GM19023 (cell line): ENCODE measurements around the gene ANKS1B.

Experiments used
- ATAC-seq: cut with Tn5 transposase; IDR thresholded peaks from one replicate; pipeline ENCODE4 v1.9.1; 2021; ENCODE audit warnings: mild to moderate bottlenecking, moderate library complexity; ENCODE audit not compliant: unreplicated experiment

The ANKS1B gene

GRCh38 chr12:98911396-98911795 lies 1073.3 kb downstream of the ANKS1B start:
- no peak for ATAC-seq

DNA sequence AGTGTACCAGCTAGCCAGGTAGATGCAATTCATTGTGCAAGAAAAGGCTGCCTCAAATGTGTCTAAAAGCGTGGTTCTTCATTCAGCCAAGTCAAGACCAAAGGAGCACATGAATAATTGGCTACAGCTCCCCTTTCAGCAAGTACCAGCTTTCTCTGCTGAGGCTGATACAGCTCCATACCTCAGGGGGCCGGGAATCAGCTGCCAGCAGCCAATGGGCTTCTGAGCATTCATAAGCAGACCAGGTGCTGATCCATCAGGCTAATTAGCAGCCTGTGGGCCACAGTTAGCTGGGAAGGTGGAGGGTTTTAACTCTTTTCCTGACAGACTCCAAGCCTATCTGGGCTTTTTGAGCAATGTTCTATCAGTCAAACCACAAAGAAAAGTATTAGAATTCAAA lies 1075.0 kb downstream of the ANKS1B start:
- ATAC-seq, result no peak

GRCh38 chr12:98908866-98909265 lies 1075.9 kb downstream of the ANKS1B start:
- ATAC-seq, result no peak

DNA sequence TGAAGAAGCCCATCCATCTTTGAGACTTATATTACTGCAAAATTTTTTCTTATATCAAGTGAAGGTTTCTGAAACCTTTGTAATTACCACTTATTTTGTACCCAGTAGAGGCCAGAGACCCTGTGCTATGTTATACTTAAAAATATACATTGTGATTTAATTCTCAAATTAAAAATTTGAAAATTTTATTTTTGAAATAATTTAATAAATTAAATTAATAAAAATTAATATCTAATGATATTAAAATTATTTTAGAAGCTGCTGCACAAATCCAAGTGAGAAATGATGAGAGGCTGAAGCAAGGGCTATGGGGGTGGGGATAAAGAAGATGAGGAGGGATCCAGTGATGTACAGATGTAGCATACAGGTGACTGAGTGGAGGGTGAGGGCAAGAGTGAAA lies 1080.9 kb downstream of the ANKS1B start:
- ATAC-seq, result no peak

GRCh38 chr12:98901189-98901588 lies 1083.5 kb downstream of the ANKS1B start:
- ATAC-seq, result no peak

GRCh38 chr12:98896938-98897337 lies 1087.8 kb downstream of the ANKS1B start:
- no peak for ATAC-seq

- no peak for ATAC-seq
Measured at GRCh38 chr12:98895086-98895651, 1089.6 kb downstream of the ANKS1B start.

DNA sequence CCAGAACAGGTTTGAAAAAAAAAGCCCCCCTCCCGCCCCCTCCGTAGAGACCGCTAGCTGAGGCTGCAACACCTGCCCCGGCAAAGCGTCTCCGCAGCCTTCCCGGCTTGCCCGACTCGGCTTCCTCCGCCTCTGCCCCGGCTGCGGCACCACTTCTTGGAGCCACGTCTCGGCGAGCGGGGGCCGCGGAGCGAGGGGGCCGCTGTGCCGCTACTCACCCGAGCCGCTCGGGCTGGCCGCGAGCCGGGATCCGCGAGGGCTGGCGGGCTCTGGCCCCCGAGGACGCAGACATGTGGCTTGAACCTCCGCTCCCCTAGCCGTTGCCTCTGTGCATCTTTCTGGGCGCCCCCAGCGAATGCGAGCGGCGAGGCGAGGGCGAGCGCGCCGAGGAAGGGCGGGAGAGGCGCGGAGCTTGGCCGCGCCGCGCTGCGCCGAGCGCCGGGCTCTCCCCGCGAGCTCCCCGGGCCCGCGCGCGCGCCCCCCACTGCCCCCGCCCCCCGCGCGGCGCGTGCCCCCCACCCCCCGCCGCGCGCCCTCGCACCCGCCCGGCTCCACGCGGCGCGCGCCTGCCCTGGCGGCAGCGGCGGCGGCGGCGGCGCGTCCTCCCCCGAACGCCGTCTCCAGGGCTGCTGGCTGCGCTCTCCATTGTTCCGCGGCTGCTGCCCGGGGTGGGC lies 1090.2 kb downstream of the ANKS1B start:
- no peak for ATAC-seq

DNA sequence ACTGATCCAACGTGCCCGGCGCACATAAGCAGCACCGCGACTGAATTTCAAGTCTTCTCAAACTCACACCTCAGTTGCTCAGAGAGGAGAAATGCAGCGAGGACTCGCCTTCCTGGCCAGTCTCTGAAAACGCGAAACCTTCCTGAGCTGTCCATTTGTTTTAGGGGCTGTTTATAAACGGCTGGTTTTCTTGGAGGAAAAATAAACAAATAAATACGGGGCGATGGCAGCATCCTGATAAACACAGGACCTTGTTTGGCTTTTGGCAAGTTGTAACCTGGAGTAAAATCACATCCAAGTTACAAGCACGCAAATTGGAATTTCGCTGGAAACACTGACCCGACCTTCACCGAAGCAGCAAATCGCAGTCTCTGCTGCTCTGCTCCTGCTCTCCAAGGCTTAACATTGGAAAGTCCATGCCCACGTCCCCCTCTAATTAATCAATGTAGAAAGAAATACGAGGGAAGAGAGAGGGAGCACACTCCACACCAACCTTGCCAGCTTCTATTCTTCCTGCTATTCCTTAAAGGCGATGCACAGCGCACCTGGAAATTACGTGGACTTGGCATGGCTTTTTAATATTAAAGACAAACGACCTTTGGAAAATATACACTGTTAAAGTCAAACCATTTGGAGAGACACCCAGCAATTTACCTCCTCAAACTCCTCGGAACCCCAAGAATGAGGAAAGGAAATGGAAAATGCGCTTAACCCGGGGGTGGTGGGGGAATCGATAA lies 1090.9 kb downstream of the ANKS1B start:
- ATAC-seq, result no peak

DNA sequence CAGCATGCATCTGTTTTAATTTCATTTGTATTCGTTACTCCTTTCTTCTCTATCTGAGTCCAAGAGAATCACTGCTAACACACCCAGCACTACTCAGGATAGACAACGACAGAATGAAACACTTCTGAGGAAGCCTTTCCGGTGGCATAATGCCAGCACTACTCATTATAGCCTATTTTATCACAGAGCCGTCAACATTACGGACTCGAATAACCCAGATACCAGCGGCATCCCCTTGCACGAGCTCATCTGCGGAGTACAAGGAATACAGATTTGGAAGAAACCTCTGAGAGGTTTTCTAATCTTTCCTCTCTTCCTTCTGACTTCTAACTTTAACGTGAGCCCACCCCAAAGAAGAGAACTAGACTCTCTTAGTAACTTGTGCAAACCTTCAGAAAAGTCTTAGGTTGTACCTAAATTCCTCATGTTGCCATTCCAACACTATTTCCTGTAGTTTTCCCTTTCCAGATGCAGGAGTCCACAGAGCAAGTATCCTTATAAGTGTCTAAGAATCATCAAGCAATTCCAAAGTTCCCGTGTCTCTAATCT lies 1091.5 kb downstream of the ANKS1B start:
- no peak for ATAC-seq

DNA sequence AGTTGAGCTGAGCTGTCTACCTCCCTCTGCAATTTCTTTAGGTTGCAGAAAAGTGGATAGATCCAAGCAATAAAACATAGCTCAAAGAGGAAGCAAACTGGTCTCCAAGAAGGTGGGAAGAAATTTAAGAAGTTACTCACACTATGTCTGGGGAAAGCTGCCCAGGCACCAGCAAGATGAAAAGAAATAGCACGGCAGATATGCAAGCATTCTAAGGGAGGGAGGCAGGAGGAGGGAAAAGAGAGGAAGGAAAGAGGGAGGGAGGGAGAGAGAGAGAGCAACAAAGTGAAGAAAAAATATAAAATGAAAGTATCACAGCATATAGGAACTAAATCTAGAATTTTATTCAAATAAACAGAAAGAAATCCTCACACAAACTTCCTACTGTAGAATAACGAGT lies 1099.0 kb downstream of the ANKS1B start:
- no peak for ATAC-seq

- no peak for ATAC-seq
Measured at GRCh38 chr12:98883231-98883630, 1101.5 kb downstream of the ANKS1B start.

- ATAC-seq, result no peak
Measured at GRCh38 chr12:98882526-98882925, 1102.2 kb downstream of the ANKS1B start.

GRCh38 chr12:98873776-98874175 lies 1111.0 kb downstream of the ANKS1B start:
- no peak for ATAC-seq

DNA sequence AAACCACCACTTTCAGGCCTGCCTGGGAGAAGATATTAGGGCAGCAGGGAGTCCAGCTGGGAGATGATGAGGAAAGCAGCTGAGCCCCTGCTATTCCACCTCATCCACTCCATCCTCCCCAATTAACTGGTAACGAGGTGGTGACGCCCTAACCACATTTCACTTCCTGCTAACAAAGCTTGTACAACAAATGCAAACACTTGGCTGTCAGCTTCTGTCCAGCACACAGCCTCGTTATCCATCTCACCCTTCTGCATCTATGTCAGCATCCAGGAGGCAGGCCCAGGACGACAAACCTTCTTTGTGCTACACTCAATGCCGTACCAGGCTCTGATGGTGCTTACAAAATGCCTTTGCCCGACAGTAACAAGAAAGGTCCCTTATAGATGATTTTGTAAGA lies 1114.2 kb downstream of the ANKS1B start:
- ATAC-seq, result no peak

DNA sequence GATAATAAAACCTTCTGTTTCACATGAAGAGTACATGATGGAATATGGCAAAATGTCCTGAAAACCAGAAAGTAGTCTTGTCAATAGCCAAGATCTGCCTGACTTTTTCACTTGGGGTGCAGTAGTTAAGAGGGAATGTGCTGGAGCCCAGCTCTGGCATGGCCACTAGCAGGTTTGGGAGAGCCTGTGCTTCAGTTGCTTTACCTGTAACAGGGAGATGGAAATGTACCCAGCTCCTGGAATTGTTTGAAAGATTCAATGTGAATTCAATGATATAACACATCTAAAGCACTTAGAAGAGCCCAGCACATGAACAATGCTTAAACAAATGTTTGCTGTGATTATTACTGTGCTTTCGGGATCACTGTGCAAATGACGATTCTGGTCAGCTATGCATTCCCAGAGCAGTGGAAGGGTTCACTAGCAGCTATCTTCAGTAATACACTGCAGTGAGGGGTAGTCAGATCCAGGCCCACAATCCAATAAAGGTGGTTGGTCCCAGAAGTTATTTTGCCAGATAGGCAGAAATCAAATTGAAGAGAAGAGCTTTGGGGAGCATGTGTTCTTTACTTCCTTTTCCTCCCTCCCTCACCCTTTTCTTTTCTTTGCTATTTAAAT lies 1114.7 kb downstream of the ANKS1B start:
- ATAC-seq, result no peak

DNA sequence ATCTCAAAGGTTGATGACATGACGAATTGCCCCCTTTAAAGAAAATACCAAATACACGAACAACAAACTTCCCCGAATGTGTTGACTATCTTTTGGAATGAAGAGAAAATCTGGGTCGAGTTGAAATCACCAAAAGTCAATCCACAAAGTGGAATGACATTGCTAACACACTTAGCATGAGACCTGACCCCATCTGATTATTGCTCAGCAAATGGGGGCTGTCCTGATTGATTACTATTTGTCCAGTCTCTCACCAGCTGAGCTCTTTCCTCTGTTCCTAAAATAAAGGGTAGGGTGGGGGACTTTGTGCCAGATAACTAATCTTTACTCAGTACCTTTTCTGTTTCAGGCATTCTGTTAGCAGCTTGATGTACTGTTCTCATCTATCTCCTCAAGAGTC lies 1116.2 kb downstream of the ANKS1B start:
- ATAC-seq, result no peak

- no peak for ATAC-seq
Measured at GRCh38 chr12:98868076-98868475, 1116.7 kb downstream of the ANKS1B start.

DNA sequence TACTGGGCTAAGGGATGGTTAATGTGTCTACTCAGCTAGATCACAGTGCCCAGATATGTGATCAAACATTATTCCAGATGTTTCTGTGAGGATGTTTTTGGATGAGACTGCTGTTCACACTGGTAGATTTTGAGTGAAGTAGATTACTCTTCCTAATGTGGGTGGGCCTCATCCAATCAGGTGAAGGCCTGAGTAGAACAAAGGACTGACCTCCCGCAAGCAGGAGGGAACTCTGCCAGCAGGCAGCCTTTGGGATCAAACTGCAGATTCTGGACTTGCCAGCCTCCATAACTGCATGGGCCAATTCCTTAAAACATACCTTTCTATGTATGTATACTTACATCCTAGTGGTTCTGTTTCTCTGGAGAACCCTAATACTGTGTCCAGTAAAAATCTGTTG lies 1120.4 kb downstream of the ANKS1B start:
- no peak for ATAC-seq

DNA sequence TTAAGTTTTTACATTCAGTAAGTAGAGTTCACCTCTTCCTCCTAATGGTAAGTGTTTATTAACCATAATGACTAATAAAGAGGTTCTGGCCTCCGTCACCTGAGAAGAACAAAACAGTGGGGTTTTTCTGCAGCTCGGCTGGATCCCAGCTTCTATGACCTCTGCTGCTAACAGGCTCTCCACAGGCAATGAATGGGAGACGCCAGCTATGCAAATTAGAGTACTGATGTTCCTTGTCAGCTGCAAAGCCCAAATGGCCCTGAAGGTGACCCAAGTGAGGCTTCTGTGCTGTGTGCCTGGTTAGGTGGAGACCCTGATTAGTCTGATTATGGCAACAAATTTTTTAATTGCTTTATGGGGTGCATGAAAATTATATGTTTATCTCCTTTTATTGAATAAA lies 1121.6 kb downstream of the ANKS1B start:
- ATAC-seq, result no peak

DNA sequence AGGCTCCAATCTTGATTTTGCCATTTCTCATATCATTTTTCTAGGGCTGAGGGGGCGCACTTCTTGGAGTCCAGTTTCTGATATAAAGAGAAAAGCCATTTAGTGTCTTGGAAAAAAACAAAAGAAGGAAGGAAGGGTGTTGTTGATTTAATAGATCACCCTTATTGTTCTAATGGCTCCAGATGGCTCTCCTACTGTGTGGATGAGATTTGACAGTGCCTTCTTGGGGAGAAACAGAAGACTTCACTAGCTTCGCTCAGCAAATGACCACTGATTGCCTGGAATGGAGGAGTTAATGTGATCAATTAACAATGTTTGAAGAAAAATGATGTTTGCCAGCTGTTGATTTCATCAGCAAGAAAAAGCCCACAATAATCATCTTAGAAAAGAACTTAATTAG lies 1123.5 kb downstream of the ANKS1B start:
- ATAC-seq, result no peak
